IPS DF 6.9 (cell line): ENCODE data around the gene TBC1D32.
"Not testable (repeated sequence)": the region's sequence is repeated elsewhere in the genome, so short reads cannot be mapped to it uniquely, and the experiment has no call there.

Source experiments
- DNase-seq: peaks from one replicate; pipeline ENCODE4 v3.0.0-alpha.2; 2013; ENCODE audit warnings: low read depth, low spot score
- H3K27ac ChIP-seq: one replicate; pipeline ENCODE4 v1.5.1; 2013; ENCODE audit warnings: low read length, control low read depth
- H3K27me3 ChIP-seq: 2 replicates; pipeline ENCODE4 v1.6.1; 2013; ENCODE audit warnings: mild to moderate bottlenecking, low read length; ENCODE audit not compliant: control insufficient read depth, insufficient read depth
- H3K36me3 ChIP-seq: 2 replicates; pipeline ENCODE4 v1.6.1; 2013; ENCODE audit warnings: low read length; ENCODE audit not compliant: control insufficient read depth, insufficient read depth
- H3K4me1 ChIP-seq: 2 replicates; pipeline ENCODE4 v1.6.1; 2013; ENCODE audit warnings: low read length; ENCODE audit not compliant: control insufficient read depth, insufficient read depth
- H3K4me3 ChIP-seq: 2 replicates; pipeline ENCODE4 v1.5.1; 2013; ENCODE audit warnings: mild to moderate bottlenecking, low read length
- H3K9me3 ChIP-seq: 2 replicates; pipeline ENCODE4 v1.6.1; 2013; ENCODE audit warnings: low read length, inconsistent platforms; ENCODE audit not compliant: control insufficient read depth, insufficient read depth
- WGBS: extraction: QIAGEN DNeasy Blood & Tissue Kit; methylation state at CpG from one replicate; pipeline ENCODE4 v1.1.7; 2013; ENCODE audit warnings: mixed read lengths, missing lambda C conversion rate; ENCODE audit not compliant: insufficient read length, insufficient coverage; 5-methylcytosine and 5-hydroxymethylcytosine counted together

TBC1D32 gene

GRCh38 chr6:121333196-121333595, 1.1 kb downstream of the TBC1D32 start:
- no CpG with 5 or more reads among the region's 4 CpGs for WGBS
- no peak overlapping the region for H3K27ac ChIP-seq

GRCh38 chr6:121330516-121330915, 3.8 kb downstream of the TBC1D32 start:
- no peak overlapping the region for H3K27ac ChIP-seq
- no peaks in the 10 kb centered on the region for H3K27me3 ChIP-seq
- 0 out of 2 replicates have a peak, but pooled peaks cover 1% of the 10 kb centered on the region for H3K4me1 ChIP-seq
- no CpG with 5 or more reads among the region's 2 CpGs for WGBS
- no peaks in the 10 kb centered on the region for H3K36me3 ChIP-seq
- no peak overlapping the region for H3K4me3 ChIP-seq
- no peak for DNase-seq
- H3K9me3 ChIP-seq, result no peaks in the 10 kb centered on the region

More at GRCh38 chr6:121333196-121333595, 1.1 kb downstream of the TBC1D32 start:
- no peaks in the 10 kb centered on the region for H3K27me3 ChIP-seq
- no peaks in the 10 kb centered on the region for H3K36me3 ChIP-seq
- no peak overlapping the region for H3K4me3 ChIP-seq
- H3K9me3 ChIP-seq, result no peaks in the 10 kb centered on the region
- 0 out of 2 replicates have a peak, but pooled peaks cover 1% of the 10 kb centered on the region for H3K4me1 ChIP-seq
- no peak for DNase-seq

- H3K27ac ChIP-seq, result no peak overlapping the region
- H3K9me3 ChIP-seq, result no peaks in the 10 kb centered on the region
- H3K27me3 ChIP-seq, result no peaks in the 10 kb centered on the region
- no peaks in the 10 kb centered on the region for H3K36me3 ChIP-seq
- no peak for DNase-seq
- no peaks in the 10 kb centered on the region for H3K4me1 ChIP-seq
- WGBS, result no CpG with 5 or more reads among the region's 4 CpGs
- H3K4me3 ChIP-seq, result no peak overlapping the region
Measured at GRCh38 chr6:121321282-121321681, 13.0 kb downstream of the TBC1D32 start.

- no peak overlapping the region for H3K27ac ChIP-seq
- no peaks in the 10 kb centered on the region for H3K4me1 ChIP-seq
- H3K9me3 ChIP-seq, result no peaks in the 10 kb centered on the region
- DNase-seq, result no peak
- no peaks in the 10 kb centered on the region for H3K36me3 ChIP-seq
- no peaks in the 10 kb centered on the region for H3K27me3 ChIP-seq
- WGBS, result no CpG with 5 or more reads among the region's 2 CpGs
- H3K4me3 ChIP-seq, result no peak overlapping the region
Measured at GRCh38 chr6:121319603-121320002, 14.7 kb downstream of the TBC1D32 start.

- H3K36me3 ChIP-seq, result no peaks in the 10 kb centered on the region
- no CpG with 5 or more reads among the region's 4 CpGs for whole genome bisulfite sequencing
- no peaks in the 10 kb centered on the region for H3K9me3 ChIP-seq
- no peak overlapping the region for H3K4me3 ChIP-seq
- H3K27me3 ChIP-seq, result no peaks in the 10 kb centered on the region
- H3K4me1 ChIP-seq, result no peaks in the 10 kb centered on the region
- peak; percentile 4 for DNase-seq
- no peak overlapping the region for H3K27ac ChIP-seq
Measured at GRCh38 chr6:121319112-121319553, 15.1 kb downstream of the TBC1D32 start.

GRCh38 chr6:121314381-121315112, 19.7 kb downstream of the TBC1D32 start:
- Histone ChIP-seq H3K4me1 (no peaks in the 10 kb centered on the region), H3K9me3 (no peaks in the 10 kb centered on the region), H3K4me3 (no peak overlapping the region), H3K36me3 (no peaks in the 10 kb centered on the region; the same call in 1 of the 2 replicates), H3K27me3 (no peaks in the 10 kb centered on the region), H3K27ac (no peak overlapping the region)
- WGBS, result no CpG with 5 or more reads among the region's 6 CpGs
- DNase-seq, result no peak

- no CpG with 5 or more reads among the region's 5 CpGs for WGBS
- H3K4me3 ChIP-seq, H3K4me1 ChIP-seq, DNase-seq, H3K27ac ChIP-seq, H3K36me3 ChIP-seq, H3K9me3 ChIP-seq, H3K27me3 ChIP-seq: not testable (repeated sequence)
Measured at GRCh38 chr6:121311814-121312213, 22.5 kb downstream of the TBC1D32 start.

- no peak overlapping the region for H3K27ac ChIP-seq
- H3K4me1 ChIP-seq, result no peaks in the 10 kb centered on the region
- DNase-seq, result no peak
- WGBS, result no CpG with 5 or more reads among the region's 1 CpG
- H3K27me3 ChIP-seq, result no peaks in the 10 kb centered on the region
- H3K36me3 ChIP-seq, result no peaks in the 10 kb centered on the region; the same call in 1 of the 2 replicates
- no peak overlapping the region for H3K4me3 ChIP-seq
- no peaks in the 10 kb centered on the region for H3K9me3 ChIP-seq
Measured at GRCh38 chr6:121310495-121310894, 23.8 kb downstream of the TBC1D32 start.

- H3K9me3 ChIP-seq, result no peaks in the 10 kb centered on the region
- no CpG with 5 or more reads among the region's 4 CpGs for WGBS
- H3K36me3 ChIP-seq, result no peaks in the 10 kb centered on the region; the same call in 1 of the 2 replicates
- no peak overlapping the region for H3K27ac ChIP-seq
- no peak for DNase-seq
- no peaks in the 10 kb centered on the region for H3K4me1 ChIP-seq
- H3K4me3 ChIP-seq, result no peak overlapping the region
- H3K27me3 ChIP-seq, result no peaks in the 10 kb centered on the region
Measured at GRCh38 chr6:121309768-121310469, 24.4 kb downstream of the TBC1D32 start.

GRCh38 chr6:121305957-121306607, 28.2 kb downstream of the TBC1D32 start:
- no CpG with 5 or more reads among the region's 7 CpGs for WGBS
- no peaks in the 10 kb centered on the region for H3K9me3 ChIP-seq
- no peaks in the 10 kb centered on the region for H3K36me3 ChIP-seq
- H3K27me3 ChIP-seq, result no peaks in the 10 kb centered on the region
- no peak overlapping the region for H3K27ac ChIP-seq
- no peaks in the 10 kb centered on the region for H3K4me1 ChIP-seq
- no peak overlapping the region for H3K4me3 ChIP-seq
- DNase-seq, result no peak
